Measurements from ENCODE around the gene TM7SF2.
"Not testable (repeated sequence)": the region's sequence is repeated elsewhere in the genome, so short reads cannot be mapped to it uniquely, and the experiment has no call there.

TM7SF2 gene

GRCh38 chr11:65128182-65129145, 16.8 kb downstream of the TM7SF2 start:
- no peak for DNase-seq

DNA sequence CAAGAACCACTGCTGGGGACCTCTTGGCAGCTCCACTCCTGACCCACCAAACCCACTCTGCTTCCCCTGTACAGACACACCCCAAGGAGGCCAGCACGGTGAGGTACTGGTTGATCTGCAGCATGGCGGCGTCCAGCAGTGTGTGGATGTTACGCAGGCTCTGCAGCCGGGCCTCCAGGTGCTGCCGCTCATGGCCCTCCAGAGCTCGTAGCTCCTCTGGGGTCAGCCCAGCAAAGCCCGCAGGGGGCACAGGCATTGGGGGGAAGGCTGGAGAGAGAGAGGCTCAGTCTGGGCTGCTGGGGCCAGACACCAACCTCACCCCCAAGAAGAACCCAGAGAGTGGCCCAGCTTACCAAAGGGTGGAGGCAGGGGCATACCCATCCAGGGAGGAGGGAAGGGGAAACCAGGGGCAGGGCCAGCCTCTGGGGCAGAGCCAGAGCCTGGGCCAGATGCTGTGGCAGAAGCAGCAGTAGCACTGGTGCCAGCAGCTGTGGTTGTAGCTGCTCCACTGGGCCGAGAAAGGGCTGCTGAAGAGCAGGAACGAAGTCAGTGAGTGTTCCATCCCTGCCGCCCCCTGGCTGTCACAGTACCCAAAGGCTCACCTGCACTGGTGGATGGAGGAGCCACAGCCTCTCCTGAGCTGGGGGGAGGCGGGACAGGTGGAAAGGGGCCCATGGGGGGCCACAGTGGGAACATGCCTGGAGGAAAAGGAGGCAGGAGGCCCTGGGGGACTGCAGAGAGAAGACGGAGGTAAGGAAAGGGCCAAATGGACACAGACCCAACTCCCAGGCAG, 18.2 kb downstream of the TM7SF2 start:
- no peak for DNase-seq

GRCh38 chr11:65130631-65131416, 19.2 kb downstream of the TM7SF2 start:
- DNase-seq: no peak

GRCh38 chr11:65131417-65131776, 19.7 kb downstream of the TM7SF2 start:
- no peak for DNase-seq

DNA sequence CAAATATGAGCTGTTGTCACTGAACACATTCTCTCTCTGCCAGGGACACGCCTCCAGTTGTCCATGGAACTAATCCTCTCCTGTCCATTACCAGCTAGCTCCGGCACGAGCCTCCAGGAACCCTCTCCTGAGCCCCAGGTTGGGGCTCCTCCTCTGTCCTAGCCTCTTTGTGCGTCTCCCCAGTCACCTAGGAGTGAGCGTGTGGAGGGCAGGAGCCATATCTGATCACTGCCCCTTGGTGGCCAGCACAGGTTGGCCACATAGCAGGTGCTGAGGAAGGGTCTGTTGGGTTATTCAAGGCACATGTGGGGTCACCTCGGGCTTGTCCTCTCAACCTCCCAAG, 20.2 kb downstream of the TM7SF2 start:
- DNase-seq: no peak

DNA sequence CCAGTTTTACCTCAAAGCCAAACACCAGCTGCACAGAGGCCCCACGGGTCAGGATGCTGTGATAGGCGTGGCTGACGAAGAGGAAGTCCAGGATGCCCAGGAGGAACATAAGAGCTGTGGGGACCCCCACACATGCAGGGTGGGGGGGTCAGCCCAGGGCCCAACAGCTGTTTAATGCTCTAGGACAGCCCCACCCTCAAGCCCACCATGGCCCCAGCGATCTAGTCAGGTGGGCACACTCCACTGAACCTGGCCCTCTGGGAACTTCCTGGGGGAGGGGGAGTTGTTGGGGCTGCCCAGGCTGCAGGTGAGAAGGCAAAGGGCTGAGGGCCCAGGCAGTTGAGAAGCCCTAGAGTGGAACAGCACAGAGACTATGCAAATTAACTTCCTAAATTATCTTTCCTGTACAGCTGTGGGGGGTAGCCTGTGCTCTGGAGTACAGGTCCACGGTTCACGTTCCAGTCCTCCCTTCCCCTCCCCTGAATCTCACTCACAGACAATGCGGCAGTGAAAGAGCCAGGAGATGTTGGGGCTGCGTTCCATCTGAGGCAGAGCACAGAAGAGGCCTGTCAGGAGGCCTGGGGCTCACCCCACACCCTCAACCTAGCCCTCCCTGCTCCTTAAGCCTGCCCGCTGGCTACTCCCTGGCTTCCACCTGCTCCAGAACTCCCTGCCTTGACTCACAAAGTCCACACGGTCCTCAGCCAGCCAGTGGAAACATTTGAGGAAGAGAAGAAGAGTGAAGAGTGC, 20.7 kb downstream of the TM7SF2 start:
- no peak for DNase-seq

DNA sequence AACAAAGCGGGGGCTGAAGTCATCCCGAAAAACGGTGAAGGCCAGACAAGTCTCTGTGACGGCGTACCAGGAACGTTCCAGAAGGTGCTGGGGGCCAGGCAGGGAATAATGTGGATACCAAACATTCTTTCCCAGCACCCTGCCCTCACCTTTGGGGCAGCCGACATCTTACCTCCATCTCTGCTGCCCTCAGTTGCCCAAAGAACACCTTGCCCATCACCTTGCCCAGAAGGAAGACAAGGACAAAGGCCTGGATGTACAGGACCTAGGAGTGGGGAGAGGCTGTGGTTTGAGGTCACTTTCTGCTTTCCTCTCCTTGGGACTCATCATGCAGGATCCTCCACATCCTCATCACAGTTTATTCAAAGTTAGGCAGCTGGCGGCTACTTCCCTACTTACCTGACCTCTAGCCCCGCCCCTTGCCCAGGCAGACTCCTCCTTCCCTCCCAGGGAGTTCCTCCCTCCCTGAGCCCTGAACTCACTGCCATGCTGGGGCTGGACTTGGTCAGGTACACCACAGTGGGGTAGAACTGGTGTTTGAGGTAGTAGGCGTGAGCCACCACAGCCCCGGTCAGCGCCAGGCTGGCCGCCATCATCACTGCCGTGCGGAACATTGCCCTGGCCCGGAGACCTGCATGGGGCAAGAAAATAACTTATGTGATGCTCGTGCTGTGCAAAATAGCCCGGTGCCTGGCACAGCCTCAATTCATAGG, 21.5 kb downstream of the TM7SF2 start:
- peak in 1 of 56 donors; percentile 16 for DNase-seq

GRCh38 chr11:65133724-65134123, 22.1 kb downstream of the TM7SF2 start:
- DNase-seq: peak in 1 of 56 donors; percentile 18

GRCh38 chr11:65134240-65134951, 22.7 kb downstream of the TM7SF2 start, which contains the start of gene SYVN1:
Gene SYVN1 (minus strand): TSS chr11:65134519. CDS start chr11:65133601, 918 bp downstream.
- peak in 55 of 56 donors; percentile 54 to 97 (median 88) for DNase-seq

DNA sequence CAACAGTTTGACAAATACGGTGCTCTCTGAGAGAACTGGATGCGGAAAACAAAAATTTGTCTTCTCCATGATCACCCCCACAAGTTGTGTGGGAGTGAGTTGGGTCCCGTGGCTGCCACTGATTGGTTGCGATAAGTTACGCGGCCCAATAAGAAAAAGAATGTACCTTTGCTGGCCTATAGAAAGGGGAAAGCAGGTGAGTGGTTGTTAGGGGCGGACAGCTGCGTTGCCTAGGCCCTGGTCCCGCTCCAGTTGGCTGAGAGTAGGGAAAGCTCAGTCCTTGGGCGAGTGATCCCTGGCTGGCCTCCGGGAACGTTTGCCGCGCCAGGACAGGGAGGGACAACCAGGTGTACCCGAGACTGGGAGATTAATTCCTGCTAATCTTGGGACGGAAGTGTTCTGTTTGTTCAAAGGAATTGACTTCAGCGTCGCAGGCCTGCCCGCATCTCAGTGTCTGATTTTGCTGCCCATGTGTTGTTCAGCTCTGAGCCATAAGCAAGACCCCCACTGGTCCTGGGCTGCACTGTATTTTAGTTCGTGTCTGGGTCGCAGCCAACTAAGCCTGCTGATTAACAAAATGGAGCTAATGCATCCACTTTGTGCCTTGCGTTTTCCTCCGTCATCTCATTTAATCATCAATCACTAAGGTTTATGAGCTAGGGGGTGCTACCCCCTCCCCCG, 23.4 kb downstream of the TM7SF2 start:
- DNase-seq: peak in 54 of 56 donors; percentile 51 to 94 (median 84)

GRCh38 chr11:65135633-65136145, 24.0 kb downstream of the TM7SF2 start:
- no peak for DNase-seq

DNA sequence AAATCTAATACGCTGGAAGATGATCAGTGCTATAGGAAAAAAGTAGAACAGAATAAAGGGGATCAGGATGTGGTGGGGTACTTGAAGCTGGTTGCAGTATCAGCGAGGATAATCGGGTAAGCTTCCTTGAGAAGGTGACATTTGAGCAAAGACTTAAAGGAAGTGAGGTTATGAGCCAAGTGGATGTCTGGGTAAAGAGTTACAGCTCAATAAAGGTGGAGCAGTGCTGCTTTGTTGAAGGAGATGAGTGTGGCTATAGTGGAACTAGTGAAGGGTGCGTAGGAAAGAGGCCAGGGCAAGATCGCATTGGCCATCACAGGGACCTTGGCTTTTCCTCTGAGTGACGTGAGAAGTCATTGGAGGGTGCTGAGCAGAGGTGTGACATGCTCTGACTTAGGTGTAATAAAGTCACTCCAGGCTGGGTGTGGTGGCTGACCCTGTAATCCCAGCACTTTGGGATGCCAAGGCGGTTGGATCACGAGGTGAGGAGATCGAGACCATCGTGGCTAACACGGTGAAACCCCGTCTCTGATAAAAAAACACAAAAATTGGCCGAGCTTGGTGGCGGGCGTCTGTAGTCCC, 24.9 kb downstream of the TM7SF2 start:
- DNase-seq: no peak

DNA sequence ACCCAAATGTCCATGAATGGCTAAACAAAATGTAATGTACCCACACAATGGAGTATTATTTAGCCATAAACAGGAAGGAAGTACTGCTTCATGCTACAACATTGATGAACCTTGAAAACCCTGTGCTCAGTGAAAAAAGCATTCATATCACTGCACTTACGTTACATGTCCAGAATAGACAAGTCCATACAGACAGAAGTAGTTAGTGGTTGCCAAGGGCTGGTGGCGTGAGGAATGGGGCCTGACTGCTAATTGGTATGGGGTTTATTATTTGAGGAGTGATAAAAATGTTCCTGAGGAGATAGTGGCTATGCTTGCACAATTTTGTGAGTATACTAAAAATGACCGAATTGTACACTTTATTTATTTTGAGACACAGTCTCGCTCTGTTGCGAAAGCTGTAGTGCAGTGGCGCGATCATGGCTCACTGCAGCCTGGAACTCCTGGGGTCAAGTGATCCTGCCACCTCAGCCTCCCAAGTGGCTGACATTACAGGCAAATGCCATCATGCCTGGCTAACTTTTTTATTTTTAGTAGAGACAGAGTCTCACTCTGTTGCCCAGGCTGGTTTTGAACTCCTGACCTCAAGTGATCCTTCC, 30.3 kb downstream of the TM7SF2 start:
- DNase-seq: no peak

DNA sequence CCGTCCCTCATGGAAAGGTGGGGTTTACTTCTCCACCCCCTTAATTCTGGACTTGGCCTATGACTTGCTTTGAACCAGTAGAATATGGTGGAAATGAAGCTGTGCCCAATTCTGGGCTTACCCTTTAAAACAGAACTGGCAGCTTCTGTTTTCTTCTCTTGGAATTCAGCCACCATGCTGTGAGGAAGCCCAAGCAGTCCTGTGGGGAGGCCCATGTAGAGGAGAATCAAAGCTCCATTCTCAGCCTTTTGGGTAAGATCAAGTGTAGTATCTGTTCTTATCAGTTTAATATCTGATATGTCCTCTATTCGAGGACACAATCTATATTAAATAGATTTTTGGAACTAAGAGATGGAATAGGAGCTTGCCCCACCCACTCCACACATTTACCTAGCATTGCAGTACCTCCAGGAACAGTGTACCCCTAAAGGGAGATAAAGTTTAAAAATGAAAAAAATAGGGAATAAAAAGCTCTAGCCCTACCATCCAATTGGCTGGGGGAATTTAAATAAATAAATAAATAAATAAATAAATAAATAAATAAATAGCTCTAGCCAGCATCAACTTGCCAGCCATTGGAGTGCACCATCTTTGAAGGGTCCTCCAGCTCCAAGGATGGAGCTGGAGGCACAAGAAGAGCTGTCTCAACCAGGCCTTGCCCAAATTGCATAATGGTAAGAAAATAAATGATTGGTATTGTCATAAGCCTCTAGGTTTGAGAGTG, 35.8 kb downstream of the TM7SF2 start:
- no peak for DNase-seq

- DNase-seq: no peak
Observed at GRCh38 chr11:65148657-65149056, 37.0 kb downstream of the TM7SF2 start.

DNA sequence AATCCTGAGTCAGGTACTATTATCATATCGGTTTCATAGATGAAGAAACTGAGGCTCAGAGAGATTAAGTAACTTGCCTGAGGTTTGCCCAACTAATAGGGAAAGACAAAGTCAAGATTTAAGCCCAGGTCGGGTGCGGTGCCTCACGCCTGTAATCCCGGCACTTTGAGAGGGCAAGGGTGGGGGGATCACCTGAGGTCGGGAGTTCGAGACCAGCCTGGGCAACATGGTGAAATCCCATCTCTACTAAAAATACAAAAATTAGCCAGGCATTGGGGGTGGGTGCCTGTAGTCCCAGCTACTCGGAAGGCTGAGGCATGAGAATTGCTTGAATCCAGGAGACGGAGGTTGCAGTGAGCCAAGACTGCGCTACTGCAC, 38.4 kb downstream of the TM7SF2 start:
- not testable (repeated sequence) for DNase-seq

Measured in nucleus accumbens (tissue), 56 donors.